CD4-positive, alpha-beta memory T cell (primary cell): Measurements from ENCODE around the gene CHIC1. TPM values are rescaled to one million over a fixed set of nuclear protein-coding genes. Genes with fewer than 3 reads are reported as not detected.
"Not testable (repeated sequence)": the region's sequence is repeated elsewhere in the genome, so short reads cannot be mapped to it uniquely, and the experiment has no call there.

Experiments
- CTCF ChIA-PET: fragments of 350-600 bp; sonication (Branson Sonifier 250); formaldehyde crosslinking; loops from one replicate; lab custom pipeline; 2021; ENCODE audit warnings: inconsistent platforms; ENCODE audit not compliant: partially characterized antibody; lab: Charles Lee
- POLR2A ChIA-PET: fragments of 350-600 bp; sonication (Branson Sonifier 250); formaldehyde crosslinking; loops from one replicate; lab custom pipeline; 2021; ENCODE audit not compliant: partially characterized antibody; lab: Charles Lee
- DNase-seq, 5 donors: peaks; one replicate each; pipeline versions ENCODE4 v3.0.0 to v3.0.0-alpha.2; 2020 to 2022; ENCODE audit warnings: mixed read lengths in 1 of 5
- H3K27ac ChIP-seq: one replicate; pipeline ENCODE4 v1.7.0; 2013; ENCODE audit warnings: low read depth, low read length
- H3K27me3 ChIP-seq: 2 replicates; pipeline ENCODE4 v1.7.0; 2013; ENCODE audit warnings: mild to moderate bottlenecking, low read length, moderate library complexity; ENCODE audit not compliant: insufficient read depth
- H3K36me3 ChIP-seq: 2 replicates; pipeline ENCODE4 v1.7.0; 2013; ENCODE audit warnings: mild to moderate bottlenecking, low read length, moderate library complexity; ENCODE audit not compliant: insufficient read depth
- H3K4me1 ChIP-seq: 2 replicates; pipeline ENCODE4 v1.7.0; 2013; ENCODE audit warnings: mild to moderate bottlenecking, low read length, moderate library complexity; ENCODE audit not compliant: insufficient read depth
- H3K4me3 ChIP-seq, 2 donors: one replicate each; pipeline ENCODE4 v1.7.0; 2013; ENCODE audit warnings: low read length in 2 of 2, mild to moderate bottlenecking in 1 of 2
- H3K9me3 ChIP-seq, 2 donors: one replicate each; pipeline ENCODE4 v1.7.0; 2013; ENCODE audit warnings: low read length in 2 of 2, control low read depth in 1 of 2; ENCODE audit not compliant: control insufficient read depth in 1 of 2
- H3K27ac Mint-ChIP-seq, 7 donors: one replicate each; pipeline ENCODE4 v1.8.0; 2020 to 2021; ENCODE audit warnings: mixed read lengths in 7 of 7, mild to moderate bottlenecking in 6 of 7, inconsistent platforms in 3 of 7, moderate library complexity in 3 of 7
- H3K27me3 Mint-ChIP-seq, 2 donors: one replicate each; pipeline ENCODE4 v1.8.0; 2020 to 2021; ENCODE audit warnings: mixed read lengths in 2 of 2
- H3K36me3 Mint-ChIP-seq, 2 donors: one replicate each; pipeline ENCODE4 v1.8.0; 2020 to 2021; ENCODE audit warnings: mixed read lengths in 2 of 2, inconsistent platforms in 1 of 2, mild to moderate bottlenecking in 1 of 2
- H3K4me1 Mint-ChIP-seq, 4 donors: one replicate each; pipeline ENCODE4 v1.8.0; 2020 to 2021; ENCODE audit warnings: mixed read lengths in 4 of 4, mild to moderate bottlenecking in 1 of 4
- H3K4me3 Mint-ChIP-seq, 8 donors: one replicate each; pipeline ENCODE4 v1.8.0; 2020 to 2021; ENCODE audit warnings: mixed read lengths in 8 of 8, mild to moderate bottlenecking in 7 of 8, moderate library complexity in 6 of 8, inconsistent platforms in 3 of 8
- H3K9me3 Mint-ChIP-seq, 8 donors: one replicate each; pipeline ENCODE4 v1.8.0; 2020 to 2021; ENCODE audit warnings: mixed read lengths in 8 of 8, mild to moderate bottlenecking in 5 of 8, inconsistent platforms in 3 of 8, moderate library complexity in 1 of 8
- intact Hi-C: fragments of 100-400 bp; cut with micrococcal nuclease; formaldehyde crosslinking; loops from one replicate; pipeline ENCODE4 v1.15.1; 2023
- polyA plus RNA-seq, 2 donors: library from polyadenylated mRNA; unstranded; fragments of 300-500 nt; fragmentation: Illumina TruSeq; gene quantifications; one replicate each; pipeline ENCODE4 v1.2.3, GENCODE V29; 2021
- total RNA-seq, 2 experiments: library from RNA; stranded (reverse); gene quantifications; one replicate each; pipeline ENCODE4 v1.2.3, GENCODE V29; 2021

The CHIC1 gene
- total and polyA plus RNA-seq, 4 experiments from 2014 or later = 1.3 to 18.1 (median 9.9) TPM

- Histone ChIP-seq H3K9me3 (no peaks in the 10 kb centered on the region), H3K36me3 (no peaks in the 10 kb centered on the region), H3K4me3 (no peak overlapping the region), H3K4me1 (no peaks in the 10 kb centered on the region), H3K27ac (no peak overlapping the region), H3K27me3 (no peaks in the 10 kb centered on the region)
- no peak for DNase-seq
- Mint-ChIP-seq H3K9me3 (peaks cover 0 to 36% (median 22%) of the 10 kb centered on the region in 8 donors), H3K27ac (no peak overlapping the region), H3K27me3 (no peaks in the 10 kb centered on the region), H3K4me3 (no peak overlapping the region), H3K4me1 (no peaks in the 10 kb centered on the region), H3K36me3 (peaks cover 15 to 23% of the 10 kb centered on the region in 2 donors)
- intact Hi-C loops = no loop called here
- POLR2A ChIA-PET = no interaction called here
- CTCF ChIA-PET = no interaction called here
These were observed 84.2 kb downstream of the CHIC1 start for GRCh38 chrX:73647212-73647611.

- Histone ChIP-seq H3K4me3 (no peak overlapping the region), H3K27ac (no peak overlapping the region), H3K4me1 (no peaks in the 10 kb centered on the region), H3K36me3 (no peaks in the 10 kb centered on the region), H3K27me3 (no peaks in the 10 kb centered on the region), H3K9me3 (no peaks in the 10 kb centered on the region)
- Mint-ChIP-seq H3K9me3 (peaks cover 0 to 42% (median 24%) of the 10 kb centered on the region in 8 donors), H3K27ac (no peak overlapping the region), H3K4me3 (no peak overlapping the region), H3K36me3 (peaks cover 18 to 23% of the 10 kb centered on the region in 2 donors), H3K27me3 (no peaks in the 10 kb centered on the region), H3K4me1 (no peaks in the 10 kb centered on the region)
- DNase-seq = no peak
- intact Hi-C loops = no loop called here
- ChIA-PET POLR2A (no interaction called here), CTCF (no interaction called here)
These were observed 84.8 kb downstream of the CHIC1 start for GRCh38 chrX:73647632-73648322.

- H3K36me3 ChIP-seq, intact Hi-C loops, DNase-seq, H3K27me3 ChIP-seq, H3K4me1 Mint-ChIP-seq, H3K27me3 Mint-ChIP-seq, H3K4me1 ChIP-seq, H3K27ac Mint-ChIP-seq, POLR2A ChIA-PET, H3K9me3 ChIP-seq, CTCF ChIA-PET, H3K4me3 Mint-ChIP-seq, H3K27ac ChIP-seq, H3K4me3 ChIP-seq: not testable (repeated sequence)
- H3K36me3 Mint-ChIP-seq = peaks cover 19 to 43% of the 10 kb centered on the region in 2 donors
- H3K9me3 Mint-ChIP-seq = peaks cover 0 to 56% (median 27%) of the 10 kb centered on the region in 8 donors
These were observed 98.3 kb downstream of the CHIC1 start for GRCh38 chrX:73661322-73661721.

GRCh38 chrX:73668779-73669178, 105.8 kb downstream of the CHIC1 start:
- Histone ChIP-seq H3K4me1 (no peaks in the 10 kb centered on the region), H3K36me3 (no peaks in the 10 kb centered on the region), H3K4me3 (no peak overlapping the region), H3K27ac (no peak overlapping the region), H3K9me3 (no peaks in the 10 kb centered on the region), H3K27me3 (no peaks in the 10 kb centered on the region)
- CTCF ChIA-PET = no interaction called here
- DNase-seq = no peak
- Mint-ChIP-seq H3K4me3 (no peak overlapping the region), H3K27me3 (no peaks in the 10 kb centered on the region), H3K4me1 (no peaks in the 10 kb centered on the region), H3K36me3 (peaks cover 18 to 31% of the 10 kb centered on the region in 2 donors), H3K27ac (no peak overlapping the region), H3K9me3 (peaks cover 0 to 44% (median 29%) of the 10 kb centered on the region in 8 donors)
- intact Hi-C loops = no loop called here
- POLR2A ChIA-PET = no interaction called here

GRCh38 chrX:73681408-73681807, 118.4 kb downstream of the CHIC1 start:
- Histone ChIP-seq H3K27me3 (no peaks in the 10 kb centered on the region), H3K9me3 (no peaks in the 10 kb centered on the region), H3K36me3 (no peaks in the 10 kb centered on the region), H3K4me1 (no peaks in the 10 kb centered on the region), H3K27ac (no peak overlapping the region), H3K4me3 (no peak overlapping the region)
- Mint-ChIP-seq H3K4me1 (no peaks in the 10 kb centered on the region), H3K27ac (no peak overlapping the region), H3K36me3 (peaks cover 25 to 49% of the 10 kb centered on the region in 2 donors), H3K27me3 (no peaks in the 10 kb centered on the region), H3K9me3 (peaks cover 0 to 10% (median 0%) of the 10 kb centered on the region in 8 donors), H3K4me3 (no peak overlapping the region)
- ChIA-PET POLR2A (no interaction called here), CTCF (no interaction called here)
- intact Hi-C loops = no loop called here
- DNase-seq = no peak

GRCh38 chrX:73683236-73683859, 120.4 kb downstream of the CHIC1 start:
- Mint-ChIP-seq H3K27me3 (no peaks in the 10 kb centered on the region), H3K4me3 (no peak overlapping the region), H3K4me1 (no peaks in the 10 kb centered on the region), H3K27ac (no peak overlapping the region), H3K9me3 (peaks cover 0 to 13% (median 3%) of the 10 kb centered on the region in 8 donors), H3K36me3 (peaks cover 39 to 56% of the 10 kb centered on the region in 2 donors)
- intact Hi-C loops = no loop called here
- H3K27me3 ChIP-seq = no peaks in the 10 kb centered on the region
- H3K27ac ChIP-seq = no peak overlapping the region
- H3K36me3 ChIP-seq = no peaks in the 10 kb centered on the region
- no peaks in the 10 kb centered on the region for H3K4me1 ChIP-seq
- no peak overlapping the region for H3K4me3 ChIP-seq
- POLR2A ChIA-PET = no interaction called here
- no peaks in the 10 kb centered on the region for H3K9me3 ChIP-seq
- DNase-seq = no peak
- CTCF ChIA-PET = no interaction called here

- H3K27me3 ChIP-seq, intact Hi-C loops, H3K4me1 ChIP-seq, H3K36me3 ChIP-seq, H3K4me1 Mint-ChIP-seq, POLR2A ChIA-PET, H3K4me3 Mint-ChIP-seq, H3K27me3 Mint-ChIP-seq, H3K27ac ChIP-seq, H3K4me3 ChIP-seq, H3K27ac Mint-ChIP-seq, CTCF ChIA-PET, H3K36me3 Mint-ChIP-seq, DNase-seq, H3K9me3 ChIP-seq: not testable (repeated sequence)
- H3K9me3 Mint-ChIP-seq = peaks cover 2 to 56% (median 30%) of the 10 kb centered on the region in 8 donors
These were observed 144.0 kb downstream of the CHIC1 start for GRCh38 chrX:73707014-73707413.
